ENCODE results near the gene SLC44A1. TPM values are rescaled to one million over a fixed set of nuclear protein-coding genes. Genes with fewer than 3 reads are reported as not detected.

SLC44A1 gene
- total RNA-seq, 2 experiments from 2014 or later: 12.4 to 13.8 TPM

- no peaks in the 10 kb centered on the region for H3K27me3 Mint-ChIP-seq
- H3K27ac Mint-ChIP-seq: no peak overlapping the region
- peaks cover 2% of the 10 kb centered on the region for H3K4me1 Mint-ChIP-seq
- H3K4me3 Mint-ChIP-seq: no peak overlapping the region
- H3K9me3 Mint-ChIP-seq: peaks cover 2% of the 10 kb centered on the region
- no peak for DNase-seq
- H3K36me3 Mint-ChIP-seq: peaks cover 1% of the 10 kb centered on the region
- ATAC-seq (ENCODE audit: low read depth): no peak
- POLR2A ChIA-PET: no interaction called here
Observed at GRCh38 chr9:105286098-105286497, 41.6 kb downstream of the SLC44A1 start.

DNA sequence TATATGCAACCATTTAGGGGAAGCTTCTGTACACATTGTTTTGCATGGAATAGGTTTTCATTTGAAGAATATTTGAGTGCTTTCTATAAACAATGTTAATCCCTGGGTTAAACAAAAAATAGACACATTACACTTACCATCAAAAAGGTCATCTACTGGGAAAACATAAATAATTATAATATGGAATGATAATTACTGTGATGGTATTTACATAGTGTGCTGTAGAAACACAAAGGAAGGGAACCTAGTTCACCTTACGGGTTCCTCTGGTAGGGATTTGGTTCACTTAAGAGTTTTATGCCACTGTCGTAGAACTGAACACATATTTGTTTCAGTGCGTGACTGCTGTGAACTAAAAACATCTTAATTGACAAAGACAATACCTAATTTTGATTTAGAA is 44.9 kb downstream of the SLC44A1 start:
- no peak overlapping the region for H3K4me3 Mint-ChIP-seq
- POLR2A ChIA-PET: no interaction called here
- DNase-seq: no peak
- peaks cover 4% of the 10 kb centered on the region for H3K27me3 Mint-ChIP-seq
- no peak for ATAC-seq (ENCODE audit: low read depth)
- H3K4me1 Mint-ChIP-seq: peaks cover 2% of the 10 kb centered on the region
- H3K27ac Mint-ChIP-seq: no peak overlapping the region
- H3K9me3 Mint-ChIP-seq: no peaks in the 10 kb centered on the region
- peaks cover 1% of the 10 kb centered on the region for H3K36me3 Mint-ChIP-seq

- no peak for ATAC-seq (ENCODE audit: low read depth)
- peaks cover 5% of the 10 kb centered on the region for H3K27me3 Mint-ChIP-seq
- POLR2A ChIA-PET: no interaction called here
- H3K36me3 Mint-ChIP-seq: peaks cover 1% of the 10 kb centered on the region
- H3K9me3 Mint-ChIP-seq: no peaks in the 10 kb centered on the region
- H3K27ac Mint-ChIP-seq: no peak overlapping the region
- no peak overlapping the region for H3K4me3 Mint-ChIP-seq
- DNase-seq: no peak
- peaks cover 7% of the 10 kb centered on the region for H3K4me1 Mint-ChIP-seq
Observed at GRCh38 chr9:105290418-105290817, 46.0 kb downstream of the SLC44A1 start.

- peaks cover 7% of the 10 kb centered on the region for H3K4me1 Mint-ChIP-seq
- H3K27me3 Mint-ChIP-seq: peaks cover 5% of the 10 kb centered on the region
- H3K36me3 Mint-ChIP-seq: peaks cover 1% of the 10 kb centered on the region
- H3K27ac Mint-ChIP-seq: no peak overlapping the region
- DNase-seq (no peak), ATAC-seq (ENCODE audit: low read depth) (no peak)
- H3K4me3 Mint-ChIP-seq: no peak overlapping the region
- POLR2A ChIA-PET: no interaction called here
- H3K9me3 Mint-ChIP-seq: no peaks in the 10 kb centered on the region
Observed at GRCh38 chr9:105290954-105291353, 46.5 kb downstream of the SLC44A1 start.

- Mint-ChIP-seq H3K4me1 (peaks cover 7% of the 10 kb centered on the region), H3K36me3 (no peaks in the 10 kb centered on the region), H3K9me3 (no peaks in the 10 kb centered on the region), H3K4me3 (no peak overlapping the region), H3K27ac (no peak overlapping the region), H3K27me3 (peaks cover 5% of the 10 kb centered on the region)
- POLR2A ChIA-PET: no interaction called here
- ATAC-seq (ENCODE audit: low read depth) (no peak), DNase-seq (no peak)
Observed at GRCh38 chr9:105291422-105291859, 47.0 kb downstream of the SLC44A1 start.

- H3K4me1 Mint-ChIP-seq: peaks cover 7% of the 10 kb centered on the region
- POLR2A ChIA-PET: no interaction called here
- no peak overlapping the region for H3K4me3 Mint-ChIP-seq
Observed at GRCh38 chr9:105291938-105292337, 47.5 kb downstream of the SLC44A1 start.

DNA sequence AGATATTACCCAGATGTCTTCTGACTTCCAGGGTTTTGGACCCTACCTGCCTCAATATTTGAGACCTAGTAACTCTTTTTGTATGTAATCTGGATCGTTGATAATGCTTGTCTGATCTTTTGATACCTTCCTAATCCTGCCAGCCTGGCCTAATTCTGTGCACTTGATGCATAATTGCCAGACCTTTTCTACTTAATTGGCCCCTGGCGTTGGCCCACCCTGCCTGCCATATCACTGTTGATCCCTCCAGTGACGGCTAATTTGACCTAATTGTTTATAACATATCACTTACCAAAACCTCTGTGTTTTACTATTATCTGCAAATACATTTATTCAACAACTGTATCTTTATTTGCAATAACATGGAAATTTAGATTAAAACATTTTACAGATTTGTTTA is 49.0 kb downstream of the SLC44A1 start:
- H3K27ac Mint-ChIP-seq: no peak overlapping the region
- H3K27me3 Mint-ChIP-seq: peaks cover 5% of the 10 kb centered on the region
- POLR2A ChIA-PET: no interaction called here
- ATAC-seq (ENCODE audit: low read depth) (no peak), DNase-seq (no peak)
- H3K9me3 Mint-ChIP-seq: no peaks in the 10 kb centered on the region
- no peak overlapping the region for H3K4me3 Mint-ChIP-seq
- peaks cover 7% of the 10 kb centered on the region for H3K4me1 Mint-ChIP-seq
- no peaks in the 10 kb centered on the region for H3K36me3 Mint-ChIP-seq

More at GRCh38 chr9:105291938-105292337, 47.5 kb downstream of the SLC44A1 start:
- Mint-ChIP-seq H3K27me3 (peaks cover 5% of the 10 kb centered on the region), H3K36me3 (no peaks in the 10 kb centered on the region), H3K27ac (no peak overlapping the region), H3K9me3 (no peaks in the 10 kb centered on the region)
- no peak for ATAC-seq (ENCODE audit: low read depth)
- no peak for DNase-seq

GRCh38 chr9:105295201-105295550 is 50.7 kb downstream of the SLC44A1 start:
- Mint-ChIP-seq H3K27me3 (peaks cover 5% of the 10 kb centered on the region), H3K9me3 (no peaks in the 10 kb centered on the region)
- POLR2A ChIA-PET: no interaction called here

GRCh38 chr9:105295986-105296385 is 51.5 kb downstream of the SLC44A1 start:
- H3K27ac Mint-ChIP-seq: no peak overlapping the region
- peaks cover 4% of the 10 kb centered on the region for H3K36me3 Mint-ChIP-seq
- H3K9me3 Mint-ChIP-seq: no peaks in the 10 kb centered on the region
- POLR2A ChIA-PET: no interaction called here
- no peak overlapping the region for H3K4me3 Mint-ChIP-seq
- peaks cover 9% of the 10 kb centered on the region for H3K4me1 Mint-ChIP-seq
- H3K27me3 Mint-ChIP-seq: peaks cover 5% of the 10 kb centered on the region
- ATAC-seq (ENCODE audit: low read depth): no peak
- DNase-seq: no peak

More at GRCh38 chr9:105295201-105295550, 50.7 kb downstream of the SLC44A1 start:
- DNase-seq (no peak), ATAC-seq (ENCODE audit: low read depth) (no peak)
- peaks cover 4% of the 10 kb centered on the region for H3K36me3 Mint-ChIP-seq
- no peak overlapping the region for H3K27ac Mint-ChIP-seq
- peaks cover 9% of the 10 kb centered on the region for H3K4me1 Mint-ChIP-seq
- no peak overlapping the region for H3K4me3 Mint-ChIP-seq

DNA sequence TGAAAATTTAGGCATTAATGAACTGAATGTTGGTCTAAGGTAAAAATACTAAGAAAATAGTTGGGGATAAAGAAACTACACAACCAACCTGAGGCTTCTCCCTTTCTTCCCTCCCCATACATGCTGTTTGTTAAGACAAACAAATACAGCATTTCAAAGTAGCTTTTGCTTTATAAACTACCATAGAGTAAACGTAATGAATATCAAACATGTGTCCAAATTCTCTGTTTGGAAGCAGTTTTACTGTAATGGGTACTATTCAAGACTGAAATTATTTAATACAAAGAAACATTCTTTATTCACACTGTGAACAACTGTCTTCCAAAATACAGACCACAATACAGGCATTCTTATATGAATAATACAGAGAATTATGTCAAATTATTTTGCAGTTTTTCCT is 52.0 kb downstream of the SLC44A1 start:
- H3K27ac Mint-ChIP-seq: no peak overlapping the region
- no peak overlapping the region for H3K4me3 Mint-ChIP-seq
- DNase-seq (no peak), ATAC-seq (ENCODE audit: low read depth) (no peak)
- peaks cover 9% of the 10 kb centered on the region for H3K4me1 Mint-ChIP-seq
- no peaks in the 10 kb centered on the region for H3K9me3 Mint-ChIP-seq
- peaks cover 5% of the 10 kb centered on the region for H3K27me3 Mint-ChIP-seq
- POLR2A ChIA-PET: interaction anchor here (0.6 kb wide), 1 partner anchor 436 kb away, joined by 3 read pairs; no protein-coding TSS in a partner anchor
- peaks cover 4% of the 10 kb centered on the region for H3K36me3 Mint-ChIP-seq

DNA sequence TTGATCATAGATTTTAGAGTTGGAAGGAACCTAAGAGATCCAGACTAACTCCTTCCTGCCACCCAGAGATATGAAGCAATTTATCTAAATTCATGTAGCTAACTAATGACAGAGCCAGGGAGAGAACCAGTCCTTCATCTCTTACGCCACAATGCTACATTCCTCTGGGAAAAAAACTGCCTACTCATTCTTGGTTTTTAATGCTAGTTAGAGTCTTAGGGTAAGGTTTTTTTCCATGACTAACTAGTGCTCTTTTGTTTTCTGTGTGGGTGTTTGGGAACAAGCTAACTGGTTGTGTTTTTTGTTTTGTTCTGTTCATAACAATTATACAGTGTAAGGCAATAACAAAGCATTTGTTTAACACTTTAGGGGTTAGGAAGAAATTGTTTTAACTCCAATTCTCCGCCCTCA is 52.4 kb downstream of the SLC44A1 start:
- peaks cover 5% of the 10 kb centered on the region for H3K27me3 Mint-ChIP-seq
- no peak for ATAC-seq (ENCODE audit: low read depth)
- no peak overlapping the region for H3K27ac Mint-ChIP-seq

DNA sequence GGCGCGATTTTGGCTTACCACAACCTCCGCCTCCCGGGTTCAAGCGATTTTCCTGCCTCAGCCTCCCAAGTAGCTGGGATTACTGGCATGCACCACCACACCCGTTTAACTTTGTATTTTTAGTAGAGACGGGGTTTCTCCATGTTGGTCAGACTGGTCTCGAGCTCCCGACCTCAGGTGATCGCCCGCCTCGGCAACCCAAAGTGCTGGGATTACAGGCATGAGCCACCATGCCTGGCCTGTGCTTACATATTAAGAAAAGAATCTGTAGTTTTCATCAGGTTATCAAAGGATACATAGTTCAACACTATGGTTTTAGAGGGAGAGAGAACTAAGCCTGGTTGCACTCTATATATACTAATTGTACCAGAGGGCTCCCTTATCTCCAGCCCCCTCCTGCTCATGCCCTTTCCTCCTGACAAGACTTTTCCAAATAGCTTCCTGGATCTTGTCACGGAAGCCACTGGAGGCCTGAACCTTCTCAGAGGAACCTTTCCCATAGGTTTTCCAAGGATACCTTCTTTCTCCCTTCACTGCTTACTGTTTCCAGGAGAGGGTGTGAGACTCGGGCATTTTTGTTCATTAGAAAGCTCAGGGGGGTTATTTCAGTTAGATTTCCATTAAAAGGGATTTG is 53.1 kb downstream of the SLC44A1 start:
- Mint-ChIP-seq H3K27me3 (peaks cover 5% of the 10 kb centered on the region), H3K27ac (no peak overlapping the region)
- POLR2A ChIA-PET: no interaction called here

More for the DNA sequence above, 52.4 kb downstream of the SLC44A1 start:
- Mint-ChIP-seq H3K4me3 (no peak overlapping the region), H3K4me1 (peaks cover 9% of the 10 kb centered on the region), H3K36me3 (peaks cover 5% of the 10 kb centered on the region), H3K9me3 (no peaks in the 10 kb centered on the region)
- no peak for DNase-seq
- POLR2A ChIA-PET: interaction anchor here (0.6 kb wide), 1 partner anchor 436 kb away, joined by 3 read pairs; no protein-coding TSS in a partner anchor

DNA sequence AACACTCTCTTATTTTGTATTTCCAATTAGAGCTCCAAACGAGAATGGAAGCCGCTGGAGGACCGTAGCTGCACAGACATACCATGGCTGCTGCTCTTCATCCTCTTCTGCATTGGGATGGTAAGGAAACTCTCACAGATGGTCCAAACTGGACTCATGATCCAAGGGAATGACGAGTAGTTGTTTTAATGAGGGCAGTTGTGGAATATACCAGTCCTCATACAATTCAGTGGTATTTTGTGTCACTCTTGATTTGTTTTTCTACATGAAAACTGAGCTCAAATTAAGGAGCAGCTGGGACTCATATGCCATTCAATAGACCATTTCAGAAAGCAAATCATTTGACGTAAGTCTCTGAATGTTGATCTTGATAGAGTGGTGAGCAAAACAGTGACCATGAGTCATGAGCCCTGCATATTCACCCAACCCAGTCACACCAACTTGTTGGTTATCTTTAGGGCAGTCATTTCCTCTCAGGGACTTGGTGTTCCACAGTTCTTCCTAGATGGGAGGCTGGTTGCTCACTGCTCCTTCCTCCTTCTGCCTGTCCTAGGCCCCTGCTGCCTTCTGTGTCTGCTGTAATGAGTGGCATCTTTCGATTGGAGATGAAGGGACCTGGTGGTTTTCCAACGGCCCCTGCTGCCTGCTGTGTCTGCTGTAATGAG is 54.9 kb downstream of the SLC44A1 start:
- ATAC-seq (ENCODE audit: low read depth) (no peak), DNase-seq (no peak)
- H3K36me3 Mint-ChIP-seq: peaks cover 16% of the 10 kb centered on the region
- H3K4me3 Mint-ChIP-seq: no peak overlapping the region
- H3K4me1 Mint-ChIP-seq: peaks cover 7% of the 10 kb centered on the region
- peaks cover 1% of the 10 kb centered on the region for H3K27me3 Mint-ChIP-seq
- POLR2A ChIA-PET: no interaction called here
- peak overlapping the region; percentile 22 for H3K27ac Mint-ChIP-seq
- no peaks in the 10 kb centered on the region for H3K9me3 Mint-ChIP-seq

More for the DNA sequence above, 53.1 kb downstream of the SLC44A1 start:
- no peak for DNase-seq
- Mint-ChIP-seq H3K4me1 (peaks cover 9% of the 10 kb centered on the region), H3K36me3 (peaks cover 7% of the 10 kb centered on the region), H3K9me3 (no peaks in the 10 kb centered on the region), H3K4me3 (no peak overlapping the region)
- no peak for ATAC-seq (ENCODE audit: low read depth)

- Mint-ChIP-seq H3K27ac (no peak overlapping the region), H3K4me1 (peaks cover 2% of the 10 kb centered on the region), H3K9me3 (no peaks in the 10 kb centered on the region), H3K4me3 (no peak overlapping the region), H3K27me3 (no peaks in the 10 kb centered on the region), H3K36me3 (peaks cover 17% of the 10 kb centered on the region)
- POLR2A ChIA-PET: no interaction called here
- DNase-seq (no peak), ATAC-seq (ENCODE audit: low read depth) (no peak)
Observed at GRCh38 chr9:105302728-105303127, 58.3 kb downstream of the SLC44A1 start.

All from activated naive CD8-positive, alpha-beta T cell treated with anti-CD3 and anti-CD28 coated beads, Interleukin-2, amount 10 ng/mL, durations not matched to agents 7 days and 5 days (primary cell).